GM12873 (cell line): ENCODE results near the gene HRH4.
A peak's percentile ranks its signal among the peaks of the same experiment; 100 is the strongest.

ENCODE experiments used
- TF ChIP-seq, protein P1 (sequence below): IDR thresholded peaks from 2 replicates; pipeline ENCODE4 v1.5.1; 2012; ENCODE audit warnings: low read depth, mild to moderate bottlenecking, moderate library complexity, low read length, control low read depth; ENCODE audit not compliant: insufficient read depth; ENCODE audit errors: missing control alignments

Gene HRH4

DNA sequence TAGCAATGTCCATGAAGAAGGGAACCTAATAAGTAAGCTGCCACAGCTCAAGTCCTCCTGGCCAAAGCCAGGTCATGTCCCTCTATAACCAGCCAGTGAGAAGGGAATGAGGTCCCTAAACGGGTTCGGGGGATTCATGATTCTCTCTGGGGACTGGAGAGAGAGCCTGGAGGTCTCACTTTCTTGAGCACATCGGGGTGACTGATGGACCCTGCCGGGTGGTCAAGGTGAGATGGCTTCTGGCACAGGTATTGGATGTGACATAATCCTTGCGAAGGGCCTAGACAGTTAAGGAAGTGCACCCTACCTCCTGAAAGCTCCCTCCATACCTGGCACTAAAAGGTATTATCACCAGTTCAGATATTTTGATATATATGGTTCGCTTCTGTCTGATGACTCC is 45.7 kb downstream of the HRH4 start:
- TF ChIP-seq, protein P1, sequence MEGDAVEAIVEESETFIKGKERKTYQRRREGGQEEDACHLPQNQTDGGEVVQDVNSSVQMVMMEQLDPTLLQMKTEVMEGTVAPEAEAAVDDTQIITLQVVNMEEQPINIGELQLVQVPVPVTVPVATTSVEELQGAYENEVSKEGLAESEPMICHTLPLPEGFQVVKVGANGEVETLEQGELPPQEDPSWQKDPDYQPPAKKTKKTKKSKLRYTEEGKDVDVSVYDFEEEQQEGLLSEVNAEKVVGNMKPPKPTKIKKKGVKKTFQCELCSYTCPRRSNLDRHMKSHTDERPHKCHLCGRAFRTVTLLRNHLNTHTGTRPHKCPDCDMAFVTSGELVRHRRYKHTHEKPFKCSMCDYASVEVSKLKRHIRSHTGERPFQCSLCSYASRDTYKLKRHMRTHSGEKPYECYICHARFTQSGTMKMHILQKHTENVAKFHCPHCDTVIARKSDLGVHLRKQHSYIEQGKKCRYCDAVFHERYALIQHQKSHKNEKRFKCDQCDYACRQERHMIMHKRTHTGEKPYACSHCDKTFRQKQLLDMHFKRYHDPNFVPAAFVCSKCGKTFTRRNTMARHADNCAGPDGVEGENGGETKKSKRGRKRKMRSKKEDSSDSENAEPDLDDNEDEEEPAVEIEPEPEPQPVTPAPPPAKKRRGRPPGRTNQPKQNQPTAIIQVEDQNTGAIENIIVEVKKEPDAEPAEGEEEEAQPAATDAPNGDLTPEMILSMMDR = no peak

DNA sequence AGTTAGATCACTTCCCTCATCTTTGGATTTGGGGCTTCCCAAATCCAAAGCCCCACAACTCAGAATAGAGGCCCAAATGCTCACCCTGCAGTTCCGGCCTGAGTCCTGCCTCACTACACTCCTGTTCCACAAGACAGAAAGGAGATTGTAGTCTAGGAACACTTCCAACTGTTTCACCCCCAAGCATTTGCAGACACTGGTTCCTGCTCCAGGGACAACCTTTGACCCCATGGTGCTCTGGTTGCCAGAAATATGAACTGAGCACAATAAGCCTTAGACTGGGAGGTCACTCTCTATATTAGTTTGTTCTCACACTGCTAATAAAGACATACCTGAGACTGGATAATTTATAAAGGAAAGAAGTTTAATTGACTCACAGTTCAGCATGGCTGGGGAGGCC is 49.0 kb downstream of the HRH4 start:
- TF ChIP-seq, protein P1 = no peak

DNA sequence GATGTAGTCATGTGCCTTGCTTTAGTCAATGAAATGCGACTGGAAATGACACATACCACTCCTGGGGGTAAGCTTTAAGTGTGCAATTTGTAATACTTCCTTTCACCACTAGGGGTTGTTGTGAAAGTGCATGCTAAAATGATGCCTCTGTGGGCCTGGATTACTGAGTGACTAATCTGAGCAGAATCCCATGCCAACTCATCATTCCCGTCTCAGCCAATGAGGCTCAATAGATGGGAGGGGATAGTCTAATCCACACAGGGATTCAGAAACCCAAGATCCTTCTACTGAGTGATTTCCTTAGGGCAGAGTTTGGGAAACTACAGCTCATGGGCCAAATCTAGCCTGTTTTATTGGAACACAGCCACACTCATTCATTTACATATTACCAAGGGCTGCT is 54.0 kb downstream of the HRH4 start:
- TF ChIP-seq, protein P1 = peak; percentile 77

DNA sequence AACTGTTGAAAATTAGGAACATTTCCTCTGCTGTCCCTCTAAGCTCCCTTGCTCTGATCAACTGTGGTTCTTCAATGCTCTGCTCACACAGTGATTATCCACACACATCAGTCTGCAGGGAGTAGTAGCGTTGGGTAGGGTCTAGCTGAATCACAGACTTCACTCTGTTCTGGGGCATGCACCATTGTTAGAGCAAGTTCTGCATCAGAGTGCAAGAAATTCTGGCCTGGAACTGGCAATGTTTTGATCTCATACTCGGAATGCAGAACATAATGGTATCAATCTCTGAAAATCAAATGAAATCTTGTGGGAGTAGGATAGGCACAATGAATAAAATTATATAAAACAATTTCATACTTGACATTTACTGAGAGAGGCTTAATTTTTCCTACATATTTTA is 55.3 kb downstream of the HRH4 start:
- TF ChIP-seq, protein P1 = no peak

DNA sequence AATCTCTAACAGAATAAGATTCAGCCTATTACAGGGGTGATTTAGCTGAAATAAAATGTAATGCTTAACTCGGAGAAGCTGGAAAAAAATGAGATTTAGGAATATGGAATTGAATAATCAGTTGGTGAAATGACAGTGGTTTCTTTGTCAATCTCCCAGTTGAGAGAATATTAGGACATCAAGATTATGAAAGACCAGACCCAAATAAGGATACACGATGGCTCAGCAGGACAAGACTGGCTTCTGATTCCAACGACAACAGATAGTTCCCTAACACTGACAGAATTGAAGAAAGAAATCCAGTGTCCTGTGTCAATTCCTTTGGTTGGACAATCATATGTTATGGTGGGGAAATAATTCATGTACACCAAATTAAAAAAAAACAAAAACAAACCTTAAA is 55.8 kb downstream of the HRH4 start:
- TF ChIP-seq, protein P1 = no peak

DNA sequence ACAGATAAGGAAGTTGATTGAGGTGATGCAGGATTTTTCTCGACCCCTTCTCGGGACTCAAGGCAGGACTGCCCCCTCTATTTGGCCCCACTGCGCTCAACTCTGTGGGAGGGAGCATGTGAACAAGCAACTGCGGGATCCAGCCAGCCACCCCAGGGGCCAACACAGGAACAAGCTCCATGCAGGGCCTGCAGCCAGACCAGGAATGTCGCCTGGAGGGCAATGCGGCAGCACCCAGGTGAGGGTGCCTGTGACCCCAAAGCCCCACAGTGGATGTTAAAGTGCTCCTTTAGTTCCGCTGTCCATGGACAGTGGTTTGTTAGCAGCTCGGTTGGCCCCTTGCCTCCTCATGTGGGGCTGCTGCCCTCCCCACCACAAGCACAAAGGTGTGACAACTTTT is 57.1 kb downstream of the HRH4 start:
- TF ChIP-seq, protein P1 = no peak

DNA sequence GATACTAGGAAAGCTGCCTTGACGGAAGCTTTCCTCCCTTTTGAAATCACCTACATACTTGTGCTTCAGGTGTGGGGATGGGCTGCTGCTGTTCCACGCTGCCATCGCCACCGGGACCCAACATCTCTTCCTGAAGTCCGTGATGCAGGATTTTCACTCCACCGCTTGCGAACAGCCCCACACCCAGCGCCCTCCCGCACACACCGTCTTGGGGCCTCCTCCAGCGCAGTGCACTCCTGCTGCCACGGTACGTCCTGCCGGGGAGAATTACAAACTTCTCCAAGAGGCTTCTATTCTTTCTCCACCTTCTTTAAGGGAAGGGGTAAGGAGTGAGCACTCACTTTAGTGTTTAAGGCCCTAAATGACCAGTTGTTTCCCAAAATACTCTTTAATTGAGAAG is 58.2 kb downstream of the HRH4 start:
- TF ChIP-seq, protein P1 = no peak
